IMR-90 (cell line): Measurements from ENCODE around the gene PSMG1. TPM values are rescaled to one million over a fixed set of nuclear protein-coding genes. Genes with fewer than 3 reads are reported as not detected.

Experiments
- ATAC-seq: fragments of 200-7000 bp; cut with Tn5 transposase; 2 replicates; pipeline ENCODE4 v1.9.1; 2020; ENCODE audit warnings: low read depth, mild to moderate bottlenecking, moderate library complexity
- BruUV-seq: library from RNA; stranded (reverse); fragments of 400-500 nt; replicated peaks from 2 replicates; lab custom pipeline; 2021; lab: Mats Ljungman, UMichigan
- CTCF ChIA-PET: fragments of 300-600 bp; formaldehyde crosslinking; extraction: SDS; loops from one replicate; lab custom pipeline; 2021; ENCODE audit warnings: antibody characterized with exemption; lab: Yijun Ruan, JAX
- POLR2A ChIA-PET: fragments of 300-600 bp; sonication (Branson Sonifier 250); formaldehyde crosslinking; loops from one replicate; lab custom pipeline; 2022; ENCODE audit warnings: antibody characterized with exemption; ENCODE audit not compliant: unreplicated experiment; lab: Charles Lee
- DNase-seq: peaks from one replicate; pipeline ENCODE4 v3.0.0; 2013
- H2AFZ ChIP-seq: replicated peaks from 2 replicates; pipeline ENCODE3; 2013; ENCODE audit warnings: low read length, mild to moderate bottlenecking; ENCODE audit not compliant: poor library complexity
- H2AK5ac ChIP-seq: 2 replicates; pipeline ENCODE4 v1.6.1; 2013; ENCODE audit warnings: low read depth, low read length, inconsistent platforms
- H2AK9ac ChIP-seq: replicated peaks from 2 replicates; pipeline ENCODE3; 2013; ENCODE audit warnings: mild to moderate bottlenecking, low read depth, low read length, moderate library complexity; ENCODE audit not compliant: poor library complexity
- H2BK120ac ChIP-seq: 2 replicates; pipeline ENCODE4 v1.6.1; 2013; ENCODE audit warnings: low read depth, low read length, inconsistent platforms
- H2BK15ac ChIP-seq: 3 replicates; pipeline ENCODE4 v1.6.1; 2013; ENCODE audit warnings: low read depth, low read length, inconsistent platforms
- H2BK20ac ChIP-seq: 2 replicates; pipeline ENCODE4 v1.6.1; 2013; ENCODE audit warnings: low read depth, mild to moderate bottlenecking, inconsistent platforms, low read length, moderate library complexity
- H2BK5ac ChIP-seq: 2 replicates; pipeline ENCODE4 v1.6.1; 2013; ENCODE audit warnings: mild to moderate bottlenecking, low read depth, low read length, inconsistent platforms; ENCODE audit not compliant: poor library complexity, severe bottlenecking
- H3K14ac ChIP-seq: replicated peaks from 2 replicates; pipeline ENCODE4 v1.6.1; 2013; ENCODE audit warnings: low read depth, low read length, inconsistent platforms
- H3K18ac ChIP-seq: 2 replicates; pipeline ENCODE4 v1.6.1; 2013; ENCODE audit warnings: low read depth, low read length, control low read depth
- H3K23ac ChIP-seq: 2 replicates; pipeline ENCODE4 v1.6.1; 2013; ENCODE audit warnings: low read depth, low read length, inconsistent platforms
- H3K27ac ChIP-seq: 2 replicates; pipeline ENCODE4 v1.5.1; 2013; ENCODE audit warnings: mild to moderate bottlenecking, control low read depth, low read length; ENCODE audit not compliant: insufficient read depth
- H3K27me3 ChIP-seq: 2 replicates; pipeline ENCODE4 v1.6.1; 2013; ENCODE audit warnings: low read length; ENCODE audit not compliant: control insufficient read depth, insufficient read depth
- H3K36me3 ChIP-seq: 2 replicates; pipeline ENCODE4 v1.6.1; 2013; ENCODE audit warnings: low read length, mixed read lengths; ENCODE audit not compliant: control insufficient read depth, insufficient read depth
- H3K4ac ChIP-seq: 2 replicates; pipeline ENCODE4 v1.6.1; 2013; ENCODE audit warnings: low read depth, low read length, inconsistent platforms
- H3K4me1 ChIP-seq: 2 replicates; pipeline ENCODE4 v1.6.1; 2013; ENCODE audit warnings: low read length, mixed read lengths; ENCODE audit not compliant: control insufficient read depth, insufficient read depth
- H3K4me2 ChIP-seq: 2 replicates; pipeline ENCODE4 v1.6.1; 2013; ENCODE audit warnings: low read depth, mild to moderate bottlenecking, control low read depth, low read length, moderate library complexity
- H3K4me3 ChIP-seq: 2 replicates; pipeline ENCODE4 v1.5.1; 2013; ENCODE audit warnings: low read depth, mild to moderate bottlenecking, control low read depth, low read length, moderate library complexity; ENCODE audit not compliant: insufficient read depth
- H3K56ac ChIP-seq: 2 replicates; pipeline ENCODE4 v1.6.1; 2013; ENCODE audit warnings: low read length, inconsistent platforms; ENCODE audit not compliant: insufficient read depth; ENCODE audit errors: extremely low read depth
- H3K79me1 ChIP-seq, 2 experiments: 2 replicates each; pipeline ENCODE4 v1.6.1; 2013; ENCODE audit warnings: low read length in 2 of 2, inconsistent platforms in 1 of 2, low read depth in 1 of 2
- H3K9ac ChIP-seq: 2 replicates; pipeline ENCODE4 v1.6.1; 2013; ENCODE audit warnings: low read depth, low read length, control low read depth
- H3K9me1 ChIP-seq: 2 replicates; pipeline ENCODE4 v1.6.1; 2013; ENCODE audit warnings: low read length, inconsistent platforms; ENCODE audit not compliant: insufficient read depth
- H3K9me3 ChIP-seq: 2 replicates; pipeline ENCODE4 v1.6.1; 2013; ENCODE audit warnings: low read length; ENCODE audit not compliant: control insufficient read depth, insufficient read depth
- H4K20me1 ChIP-seq: 2 replicates; pipeline ENCODE4 v1.6.1; 2013; ENCODE audit warnings: low read length, inconsistent platforms; ENCODE audit not compliant: insufficient read depth
- H4K5ac ChIP-seq: 2 replicates; pipeline ENCODE4 v1.6.1; 2013; ENCODE audit warnings: mild to moderate bottlenecking, low read depth, low read length, control low read depth
- H4K8ac ChIP-seq, 2 experiments: 2 replicates each; pipeline ENCODE4 v1.6.1; 2013; ENCODE audit warnings: low read depth in 2 of 2, low read length in 2 of 2, control low read depth in 1 of 2, inconsistent platforms in 1 of 2
- H4K91ac ChIP-seq: 2 replicates; pipeline ENCODE4 v1.6.1; 2013; ENCODE audit warnings: low read depth, low read length, inconsistent platforms; ENCODE audit not compliant: insufficient read depth
- CHD1 ChIP-seq: IDR thresholded peaks from 2 replicates; pipeline ENCODE4 v1.6.1; 2012; ENCODE audit warnings: low read depth, low read length, improper control_type of control experiment
- POLR2A ChIP-seq: IDR thresholded peaks from 2 replicates; pipeline ENCODE4 v1.6.1; 2012; ENCODE audit warnings: mild to moderate bottlenecking, low read depth, low read length
- WGBS, 2 experiments: methylation state at CpG; one replicate each; pipeline versions ENCODE4 v1.1.5 to v1.1.7; 2013; ENCODE audit warnings: missing lambda C conversion rate in 2 of 2; ENCODE audit not compliant: insufficient read length in 1 of 2; ENCODE audit errors: extremely low coverage in 2 of 2; 5-methylcytosine and 5-hydroxymethylcytosine counted together
- dilution Hi-C: fragments of 300-500 bp; cut with HindIII; formaldehyde crosslinking; loops from one replicate; pipeline ENCODE4 v1.14.3; 2018; ENCODE audit warnings: low sequenced_read_pairs; ENCODE audit not compliant: unreplicated experiment
- in situ Hi-C: fragments of 300-500 bp; cut with MboI; formaldehyde crosslinking; loops from 3 replicates; pipeline ENCODE4 v1.14.3; 2019; ENCODE audit warnings: low sequenced_read_pairs, inconsistent platforms, mixed read lengths
- intact Hi-C: fragments of 100-400 bp; cut with micrococcal nuclease; formaldehyde crosslinking; loops from 2 replicates; pipeline ENCODE4 v1.10.0; 2022
- polyA plus RNA-seq, 3 experiments: library from polyadenylated mRNA; depleted of rRNA; stranded (reverse); fragments of >200 nt; gene quantifications; 2 replicates each; pipeline ENCODE4 v1.2.3, GENCODE V29; 2012; ENCODE audit warnings: low replicate concordance in 1 of 3
- total RNA-seq: library from RNA; depleted of rRNA; stranded (reverse); fragments of >200 nt; gene quantifications from 2 replicates; pipeline ENCODE4 v1.2.3, GENCODE V29; 2012

Gene PSMG1
- total and polyA plus RNA-seq, 2 of the 4 experiments (the other 2 are of a cell fraction): 37.8 to 45.4 TPM

GRCh38 chr21:39182484-39183271 is 573 bp downstream of the PSMG1 start:
- TF ChIP-seq POLR2A: no peak
- 0 out of 2 replicates have a peak, but pooled peaks have one; percentile 10 for TF ChIP-seq CHD1
- Histone ChIP-seq H4K5ac (peak overlapping the region; percentile 41; the same call in 1 of the 2 replicates), H3K23ac (peak overlapping the region; percentile 91), H3K56ac (peak overlapping the region; percentile 71; the same call in 1 of the 2 replicates), H3K18ac (peak overlapping the region; percentile 30; the same call in 1 of the 2 replicates), H3K4me3 (peak overlapping the region; percentile 92), H3K79me1 (peaks cover 19 to 36% of the 10 kb centered on the region in 2 experiments), H2BK15ac (0 out of 3 replicates have a peak overlapping the region, but pooled peaks have one; percentile 44), H3K36me3 (peaks cover 5% of the 10 kb centered on the region), H2AFZ (peak overlapping the region; percentile 97), H3K27me3 (no peaks in the 10 kb centered on the region), H2AK5ac (peak overlapping the region; percentile 47; the same call in 1 of the 2 replicates), H3K4me1 (peaks cover 2% of the 10 kb centered on the region; the same call in 1 of the 2 replicates), H3K9me3 (no peaks in the 10 kb centered on the region), H2BK5ac (peak overlapping the region; percentile 65), H3K4me2 (peak overlapping the region; percentile 95), H3K9me1 (no peaks in the 10 kb centered on the region), H4K91ac (peak overlapping the region; percentile 81), H2BK120ac (no peak overlapping the region), H3K9ac (peak overlapping the region; percentile 90), H3K27ac (peak overlapping the region; percentile 88), H2BK20ac (no peak overlapping the region), H3K14ac (peak overlapping the region; percentile 86), H4K20me1 (peaks cover 6% of the 10 kb centered on the region; the same call in 1 of the 2 replicates), H2AK9ac (peak overlapping the region; percentile 95), H3K4ac (peak overlapping the region; percentile 81), H4K8ac (peak overlapping the region; percentile 71 to 79)
- in situ Hi-C loops: no loop called here
- 0% methylated on average over 21 of the region's 51 CpGs; no CpG with 5 or more reads in 1 of the 2 experiments for WGBS, 2 experiments
- dilution Hi-C loops: no loop called here
- ATAC-seq (peak; percentile 2), DNase-seq (no peak)
- no TSS peak for BruUV-seq
- POLR2A ChIA-PET: no interaction called here
- intact Hi-C loops: loop anchor here (5.0 kb wide), 2 partner anchors 205 to 265 kb away; partner anchors contain the start of gene LCA5L
- CTCF ChIA-PET: no interaction called here
